ENCODE measurements around the gene YIF1B. TPM values are rescaled to one million over a fixed set of nuclear protein-coding genes. Genes with fewer than 3 reads are reported as not detected.

YIF1B gene
- total RNA-seq, 1 experiment from 2014 or later: 49.2 TPM

DNA sequence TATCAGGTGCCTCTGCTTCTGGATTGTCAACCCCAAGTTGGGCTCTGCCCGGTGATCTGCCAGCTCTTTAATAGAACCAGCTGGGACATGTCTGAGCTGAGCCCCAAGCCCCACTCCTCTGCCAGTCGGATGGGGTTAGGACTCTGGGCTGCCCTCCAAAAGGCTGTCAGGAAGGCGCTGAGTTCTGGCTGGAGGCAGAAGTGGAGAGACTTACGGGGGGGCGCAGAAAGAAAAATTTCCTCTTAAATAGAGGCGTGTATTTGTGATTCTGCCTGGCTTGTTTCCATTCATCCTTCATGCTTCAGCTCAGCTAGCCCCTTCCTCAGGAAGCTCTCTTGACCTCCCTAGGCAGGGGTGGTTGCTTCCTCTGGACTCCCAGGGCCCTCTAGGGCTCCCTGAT lies 2.9 kb upstream of the YIF1B start:
- POLR2A ChIA-PET: interaction anchor here (0.6 to 5.6 kb wide), 11 partner anchors 8 to 533 kb away, joined by 3 to 49 read pairs (median 4); partner anchors contain the start of genes C19orf33, CATSPERG, PSMD8 and SPINT2
- H3K9me3 Mint-ChIP-seq (ENCODE audit: unreplicated experiment): no peaks in the 10 kb centered on the region
- peaks cover 5% of the 10 kb centered on the region for H3K36me3 Mint-ChIP-seq (ENCODE audit: insufficient read depth, unreplicated experiment)
- intact Hi-C loops (cut with micrococcal nuclease): no loop called here
- BruUV-seq (replicated peaks): no TSS peak
- H3K4me1 Mint-ChIP-seq (ENCODE audit: insufficient read depth, unreplicated experiment): peaks cover 29% of the 10 kb centered on the region
- CTCF ChIA-PET: interaction anchor here (0.6 to 1.6 kb wide), 15 partner anchors 14 to 1672 kb away, joined by 3 to 7 read pairs (median 3); partner anchors contain the start of genes C19orf33 and CATSPERG
- peak overlapping the region; percentile 66 for H3K4me3 Mint-ChIP-seq (ENCODE audit: unreplicated experiment)
- H3K27ac Mint-ChIP-seq (ENCODE audit: low read depth, unreplicated experiment): peak overlapping the region; percentile 59
- H3K27me3 Mint-ChIP-seq (ENCODE audit: insufficient read depth, unreplicated experiment): no peaks in the 10 kb centered on the region
- TF ChIP-seq, protein P1, sequence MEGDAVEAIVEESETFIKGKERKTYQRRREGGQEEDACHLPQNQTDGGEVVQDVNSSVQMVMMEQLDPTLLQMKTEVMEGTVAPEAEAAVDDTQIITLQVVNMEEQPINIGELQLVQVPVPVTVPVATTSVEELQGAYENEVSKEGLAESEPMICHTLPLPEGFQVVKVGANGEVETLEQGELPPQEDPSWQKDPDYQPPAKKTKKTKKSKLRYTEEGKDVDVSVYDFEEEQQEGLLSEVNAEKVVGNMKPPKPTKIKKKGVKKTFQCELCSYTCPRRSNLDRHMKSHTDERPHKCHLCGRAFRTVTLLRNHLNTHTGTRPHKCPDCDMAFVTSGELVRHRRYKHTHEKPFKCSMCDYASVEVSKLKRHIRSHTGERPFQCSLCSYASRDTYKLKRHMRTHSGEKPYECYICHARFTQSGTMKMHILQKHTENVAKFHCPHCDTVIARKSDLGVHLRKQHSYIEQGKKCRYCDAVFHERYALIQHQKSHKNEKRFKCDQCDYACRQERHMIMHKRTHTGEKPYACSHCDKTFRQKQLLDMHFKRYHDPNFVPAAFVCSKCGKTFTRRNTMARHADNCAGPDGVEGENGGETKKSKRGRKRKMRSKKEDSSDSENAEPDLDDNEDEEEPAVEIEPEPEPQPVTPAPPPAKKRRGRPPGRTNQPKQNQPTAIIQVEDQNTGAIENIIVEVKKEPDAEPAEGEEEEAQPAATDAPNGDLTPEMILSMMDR (IDR thresholded peaks at IDR 0.05; ENCODE audit: unreplicated experiment): no peak
- peak; percentile 65 for DNase-seq (ENCODE audit: unreplicated experiment)

DNA sequence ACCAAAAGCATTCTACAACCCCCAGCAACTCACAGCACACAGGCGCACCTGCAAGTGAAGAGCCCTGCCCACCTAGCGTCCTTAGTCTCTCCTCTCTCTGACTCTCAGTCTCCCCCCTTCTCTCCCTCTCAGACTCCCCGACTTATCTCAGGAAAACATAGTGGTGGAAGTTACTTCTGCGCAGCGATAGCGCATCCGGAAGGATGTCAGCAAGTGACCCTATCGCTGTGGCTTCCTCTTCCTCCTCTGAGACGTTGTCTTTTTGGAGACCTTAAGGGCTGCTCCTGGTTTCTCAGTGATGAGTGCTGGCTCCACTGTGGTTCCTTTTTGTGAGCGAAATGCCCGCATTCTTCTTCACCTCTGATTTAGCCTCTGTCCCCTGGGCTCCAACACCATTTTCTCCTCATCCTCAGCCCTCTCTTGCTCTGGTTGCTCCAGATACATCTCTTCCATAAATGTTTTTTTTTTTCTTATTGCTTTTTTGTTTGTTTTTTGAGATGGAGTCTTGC lies 1.4 kb upstream of the YIF1B start:
- TF ChIP-seq, protein P1 (IDR thresholded peaks at IDR 0.05; ENCODE audit: unreplicated experiment): no peak
- CTCF ChIA-PET: interaction anchor here (0.5 kb wide), 1 partner anchor 132 kb away, joined by 3 read pairs; no protein-coding TSS in a partner anchor
- Mint-ChIP-seq H3K36me3 (ENCODE audit: insufficient read depth, unreplicated experiment) (peaks cover 5% of the 10 kb centered on the region), H3K27me3 (ENCODE audit: insufficient read depth, unreplicated experiment) (no peaks in the 10 kb centered on the region), H3K27ac (ENCODE audit: low read depth, unreplicated experiment) (no peak overlapping the region), H3K4me1 (ENCODE audit: insufficient read depth, unreplicated experiment) (peaks cover 27% of the 10 kb centered on the region), H3K4me3 (ENCODE audit: unreplicated experiment) (peak overlapping the region; percentile 60), H3K9me3 (ENCODE audit: unreplicated experiment) (no peaks in the 10 kb centered on the region)
- no TSS peak for BruUV-seq (replicated peaks)
- no peak for DNase-seq (ENCODE audit: unreplicated experiment)
- intact Hi-C loops (cut with micrococcal nuclease): no loop called here
- POLR2A ChIA-PET: interaction anchor here (0.9 to 4.6 kb wide), 2 partner anchors 13 kb away, joined by 4 to 49 read pairs; partner anchors contain the start of gene C19orf33

DNA sequence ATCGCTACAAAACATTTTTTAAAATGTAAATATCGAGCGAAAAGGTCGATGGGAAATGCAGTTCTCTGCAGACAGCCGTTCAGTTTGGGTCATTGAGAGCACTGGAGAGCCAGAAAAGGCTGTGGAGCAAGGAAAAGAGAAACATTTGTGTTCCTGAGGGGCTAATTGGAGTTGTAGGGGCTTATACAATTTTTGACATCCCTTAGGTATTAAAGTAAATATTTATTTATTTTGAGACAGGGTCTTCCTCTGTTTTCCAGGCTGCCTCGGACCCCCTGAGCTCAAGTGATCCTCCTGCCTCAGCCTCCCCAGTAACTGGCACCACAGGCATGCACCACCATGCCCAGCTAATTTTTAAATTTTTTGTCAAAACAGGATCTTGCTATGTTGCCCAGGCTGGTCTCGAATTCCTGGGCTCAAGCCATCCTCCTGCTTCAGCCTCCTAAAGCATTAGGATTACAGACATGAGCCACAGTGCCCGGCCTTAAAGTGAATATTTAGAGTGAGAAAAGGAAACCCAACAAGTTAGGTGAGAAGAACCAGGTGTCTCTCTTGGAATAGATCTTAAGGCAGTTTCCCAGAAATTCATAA lies 825 bp upstream of the YIF1B start:
- TF ChIP-seq, protein P1 (IDR thresholded peaks at IDR 0.05; ENCODE audit: unreplicated experiment): no peak
- intact Hi-C loops (cut with micrococcal nuclease): no loop called here
- H3K27me3 Mint-ChIP-seq (ENCODE audit: insufficient read depth, unreplicated experiment): no peaks in the 10 kb centered on the region
- peak overlapping the region; percentile 88 for H3K27ac Mint-ChIP-seq (ENCODE audit: low read depth, unreplicated experiment)
- H3K4me3 Mint-ChIP-seq (ENCODE audit: unreplicated experiment): peak overlapping the region; percentile 82
- H3K36me3 Mint-ChIP-seq (ENCODE audit: insufficient read depth, unreplicated experiment): peaks cover 5% of the 10 kb centered on the region
- H3K4me1 Mint-ChIP-seq (ENCODE audit: insufficient read depth, unreplicated experiment): peaks cover 21% of the 10 kb centered on the region
- BruUV-seq (replicated peaks): no TSS peak
- ChIA-PET CTCF (interaction anchor here (0.5 kb wide), 1 partner anchor 132 kb away, joined by 3 read pairs; no protein-coding TSS in a partner anchor), POLR2A (interaction anchor here (0.9 kb wide), 1 partner anchor 12 kb away, joined by 4 read pairs; the partner anchor contains the start of gene C19orf33)
- DNase-seq (ENCODE audit: unreplicated experiment): no peak
- H3K9me3 Mint-ChIP-seq (ENCODE audit: unreplicated experiment): no peaks in the 10 kb centered on the region

DNA sequence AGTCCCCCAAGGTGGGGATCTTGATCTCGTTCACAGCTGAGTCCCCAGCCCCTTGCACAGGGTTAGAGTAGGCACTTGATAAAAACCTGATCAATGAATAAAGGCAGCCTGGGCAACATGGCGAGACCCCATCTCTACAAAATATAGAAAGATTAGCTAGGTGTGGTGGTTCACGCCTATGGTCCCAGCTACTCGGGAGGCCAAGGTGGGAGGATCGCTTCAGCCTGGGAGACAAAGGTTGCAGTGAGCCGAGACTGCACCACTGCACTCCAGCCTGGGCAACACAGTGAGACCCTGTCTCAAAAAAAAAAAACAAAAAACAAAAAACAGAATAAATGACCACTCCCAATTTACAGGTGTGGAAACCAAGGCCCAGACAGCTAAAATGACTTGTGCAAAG lies 4.8 kb downstream of the YIF1B start:
- intact Hi-C loops (cut with micrococcal nuclease): no loop called here
- H3K36me3 Mint-ChIP-seq (ENCODE audit: insufficient read depth, unreplicated experiment): peaks cover 20% of the 10 kb centered on the region
- H3K27ac Mint-ChIP-seq (ENCODE audit: low read depth, unreplicated experiment): no peak overlapping the region
- no peak overlapping the region for H3K4me3 Mint-ChIP-seq (ENCODE audit: unreplicated experiment)
- no TSS peak for BruUV-seq (replicated peaks)
- H3K27me3 Mint-ChIP-seq (ENCODE audit: insufficient read depth, unreplicated experiment): no peaks in the 10 kb centered on the region
- peaks cover 8% of the 10 kb centered on the region for H3K9me3 Mint-ChIP-seq (ENCODE audit: unreplicated experiment)
- DNase-seq (ENCODE audit: unreplicated experiment): no peak
- CTCF ChIA-PET: interaction anchor here (0.6 to 1.7 kb wide), 4 partner anchors 23 to 408 kb away, joined by 3 to 4 read pairs (median 3); no protein-coding TSS in a partner anchor
- POLR2A ChIA-PET: interaction anchor here (1.1 to 1.6 kb wide), 3 partner anchors 8 to 46 kb away, joined by 3 to 4 read pairs (median 3); no protein-coding TSS in a partner anchor
- TF ChIP-seq, protein P1 (IDR thresholded peaks at IDR 0.05; ENCODE audit: unreplicated experiment): no peak
- H3K4me1 Mint-ChIP-seq (ENCODE audit: insufficient read depth, unreplicated experiment): peaks cover 18% of the 10 kb centered on the region

Measured in MCF 10A (cell line).